GM12892 (cell line): ENCODE measurements around the gene VAMP8.

Experiments
- POLR2A ChIP-seq: IDR thresholded peaks from 2 replicates; pipeline ENCODE4 v1.6.1; 2011; ENCODE audit warnings: low read depth, low read length, control low read depth
- POLR2AphosphoS5 ChIP-seq: IDR thresholded peaks from 2 replicates; pipeline ENCODE4 v1.6.1; 2011; ENCODE audit warnings: low read depth, low read length, control low read depth
- TAF1 ChIP-seq: IDR thresholded peaks from 2 replicates; pipeline ENCODE4 v1.6.1; 2011; ENCODE audit warnings: low read depth, mild to moderate bottlenecking, control low read depth, low read length, borderline replicate concordance

- TF ChIP-seq POLR2A (no peak), POLR2AphosphoS5 (no peak), TAF1 (no peak)
Observed at GRCh38 chr2:85557130-85557529, 20.3 kb upstream of the VAMP8 start.
